HG02763 (cell line): Measurements from ENCODE around the gene SPAG17.

ENCODE experiments used
- ATAC-seq: cut with Tn5 transposase; IDR thresholded peaks from one replicate; pipeline ENCODE4 v1.9.1; 2021; ENCODE audit warnings: mild to moderate bottlenecking, moderate library complexity; ENCODE audit not compliant: unreplicated experiment

The SPAG17 gene

GRCh38 chr1:118185084-118185832, at the start of gene SPAG17:
Gene SPAG17, minus strand, starts transcription at chr1:118185228. Its CDS starts 71 bp downstream, at chr1:118185157.
- no peak for ATAC-seq

DNA sequence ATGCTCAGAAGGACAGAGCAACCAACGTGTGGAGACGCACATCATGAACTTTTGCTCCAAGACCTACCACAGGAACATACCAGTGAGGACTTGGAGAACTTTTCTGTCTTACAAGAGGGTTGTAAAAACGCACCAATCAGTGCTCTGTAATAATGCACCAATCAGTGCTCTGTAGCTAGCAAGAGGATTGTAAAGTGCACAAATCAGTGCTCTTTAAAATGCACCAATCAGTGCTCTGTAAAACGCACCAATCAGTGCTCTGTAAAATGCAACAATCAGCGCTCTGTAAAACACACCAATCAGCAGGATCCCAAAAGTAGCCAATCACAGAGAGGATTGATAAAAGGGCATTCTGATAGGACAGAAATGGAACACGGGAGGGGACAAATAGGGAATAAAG, 40.4 kb upstream of the SPAG17 start:
- no peak for ATAC-seq

- ATAC-seq = no peak
Observed at GRCh38 chr1:118223426-118223825, 38.4 kb upstream of the SPAG17 start.

GRCh38 chr1:118219438-118219837, 34.4 kb upstream of the SPAG17 start:
- no peak for ATAC-seq

- no peak for ATAC-seq
Observed at GRCh38 chr1:118217141-118217838, 32.3 kb upstream of the SPAG17 start.

DNA sequence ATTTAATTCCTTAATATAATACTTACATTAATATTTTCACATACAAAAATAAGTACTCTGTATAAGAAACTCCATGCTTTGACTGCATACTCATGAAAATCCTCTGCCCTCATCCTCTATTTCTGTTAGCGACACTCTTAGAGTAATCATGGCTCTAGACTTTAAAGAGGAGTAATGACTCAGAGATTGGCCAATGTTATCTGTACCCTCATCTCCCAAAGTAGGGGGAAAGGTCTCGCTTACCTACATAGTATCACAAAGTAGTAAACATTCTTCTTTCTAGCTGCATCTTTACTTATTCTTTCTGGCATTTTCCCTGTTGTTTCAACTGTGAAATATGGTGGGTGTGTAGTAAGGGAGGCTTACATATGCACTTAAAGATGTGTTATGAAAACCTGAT, 29.8 kb upstream of the SPAG17 start:
- ATAC-seq = no peak

- ATAC-seq = no peak
Observed at GRCh38 chr1:118210723-118211110, 25.7 kb upstream of the SPAG17 start.

DNA sequence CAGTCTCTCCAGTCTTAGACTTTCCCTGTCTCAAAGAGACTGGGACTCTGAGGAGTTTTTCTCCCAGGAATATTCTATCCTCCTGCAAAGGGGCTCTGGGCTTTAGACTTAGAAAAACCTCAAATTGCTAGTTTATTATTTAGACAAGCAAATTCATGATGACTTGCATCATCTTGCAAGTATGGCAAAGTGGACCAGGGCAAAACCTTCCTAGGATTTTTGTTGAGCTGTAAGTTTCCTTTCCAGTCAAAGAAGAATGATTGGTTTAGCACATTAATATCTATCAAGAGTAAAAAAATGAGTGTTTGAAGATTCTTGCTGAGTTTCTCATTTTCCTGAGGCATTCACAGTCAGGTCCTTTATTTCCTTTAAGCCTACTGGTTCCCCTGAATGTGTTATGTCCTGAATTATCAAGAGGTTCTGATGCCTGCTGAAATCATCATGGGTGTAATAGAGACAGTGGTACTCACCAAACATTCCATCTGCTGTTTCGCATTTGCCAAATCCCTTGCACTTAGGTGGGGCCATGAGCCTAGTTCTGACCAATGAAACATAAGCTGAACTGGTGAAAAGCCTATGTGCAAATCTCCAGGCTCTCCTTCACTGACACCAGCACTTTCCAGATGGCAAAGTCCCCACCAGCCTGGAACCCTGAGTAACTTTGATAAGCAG, 25.2 kb upstream of the SPAG17 start:
- no peak for ATAC-seq

GRCh38 chr1:118209648-118210047, 24.6 kb upstream of the SPAG17 start:
- no peak for ATAC-seq

GRCh38 chr1:118206966-118207365, 21.9 kb upstream of the SPAG17 start:
- ATAC-seq = no peak

DNA sequence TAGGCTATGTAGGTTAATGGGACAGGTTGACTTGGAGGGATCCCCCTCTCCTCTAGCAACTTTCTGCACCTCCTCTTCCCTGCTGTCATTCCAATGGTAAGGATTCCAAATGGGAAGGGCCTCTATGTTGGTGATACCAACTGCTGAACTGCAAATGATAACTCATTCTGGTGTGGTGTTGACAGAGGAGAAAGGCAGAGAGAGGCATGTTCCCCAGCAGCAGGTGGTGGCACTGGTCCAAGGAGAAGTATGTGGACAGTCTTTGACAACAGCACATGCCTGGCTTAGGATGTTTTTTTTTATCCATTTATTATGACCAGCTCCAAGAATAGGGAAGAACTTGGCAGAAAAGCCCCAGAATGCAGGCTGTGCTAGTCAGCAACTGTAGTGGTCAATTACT, 19.6 kb upstream of the SPAG17 start:
- ATAC-seq = no peak

DNA sequence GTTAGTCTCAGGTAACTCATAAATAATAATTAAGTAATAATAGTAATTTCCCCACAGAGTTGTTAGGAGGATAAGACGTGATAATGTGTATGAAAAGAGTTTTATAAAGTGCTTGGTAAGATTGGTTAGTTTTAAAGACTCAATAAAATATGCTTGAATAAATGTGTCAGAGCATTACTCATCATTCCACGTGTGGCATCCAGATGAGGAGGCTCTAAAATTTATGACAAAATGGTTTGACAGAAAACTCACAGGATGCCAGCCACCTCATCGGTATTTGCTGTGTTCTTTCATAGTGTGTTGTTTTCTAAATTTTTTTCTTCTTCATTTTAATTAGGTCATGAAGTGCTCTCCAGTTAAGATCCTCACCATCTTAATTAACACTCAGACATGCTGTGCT, 19.1 kb upstream of the SPAG17 start:
- no peak for ATAC-seq

DNA sequence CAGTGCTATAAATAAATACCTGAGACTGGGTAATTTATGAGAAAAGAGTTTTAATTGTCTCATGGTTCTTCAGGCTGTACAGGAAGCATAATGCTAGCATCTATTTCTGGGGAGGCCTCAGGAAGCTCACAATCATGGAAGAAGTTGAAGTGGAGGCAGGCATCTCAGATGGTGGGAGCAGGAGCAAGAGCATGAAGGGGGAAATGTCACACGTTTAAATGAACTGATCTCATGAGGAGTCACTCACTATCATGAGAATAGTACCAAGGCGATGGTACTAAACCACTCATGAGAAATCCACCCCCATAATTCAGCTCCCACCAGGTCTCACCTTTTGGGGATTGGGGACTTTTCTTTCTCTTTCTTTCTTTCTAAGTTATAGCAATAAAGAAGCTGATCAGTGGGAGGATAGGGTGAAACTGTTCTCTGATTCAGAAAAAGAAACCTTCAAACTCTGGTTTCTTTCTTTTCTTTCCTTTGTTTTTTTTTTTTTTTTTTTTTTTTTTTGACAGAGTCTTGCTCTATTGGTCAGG, 17.1 kb upstream of the SPAG17 start:
- no peak for ATAC-seq

DNA sequence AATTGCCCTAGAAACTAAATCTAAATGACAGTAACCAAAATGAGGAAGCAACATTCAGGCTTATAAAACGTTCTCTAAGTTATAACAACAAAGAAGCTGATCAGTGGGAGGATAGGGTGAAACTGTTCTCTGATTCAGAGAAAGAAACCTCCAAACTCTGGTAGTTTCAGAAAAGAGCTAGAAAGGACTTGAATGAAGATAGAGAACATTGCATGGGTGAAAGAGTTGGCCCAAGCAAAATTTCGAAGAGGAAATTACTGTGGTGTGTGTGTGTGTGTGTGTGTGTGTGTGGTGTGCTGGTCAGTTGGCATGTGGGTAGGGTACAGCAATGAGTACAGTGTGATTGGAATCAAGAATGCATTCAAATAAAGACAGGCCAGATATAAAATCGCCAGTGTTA, 16.5 kb upstream of the SPAG17 start:
- ATAC-seq = no peak

- no peak for ATAC-seq
Observed at GRCh38 chr1:118200836-118201235, 15.8 kb upstream of the SPAG17 start.

GRCh38 chr1:118190561-118190960, 5.5 kb upstream of the SPAG17 start:
- ATAC-seq = no peak

- no peak for ATAC-seq
Observed at GRCh38 chr1:118189564-118189963, 4.5 kb upstream of the SPAG17 start.

GRCh38 chr1:118188411-118188810, 3.4 kb upstream of the SPAG17 start:
- no peak for ATAC-seq

DNA sequence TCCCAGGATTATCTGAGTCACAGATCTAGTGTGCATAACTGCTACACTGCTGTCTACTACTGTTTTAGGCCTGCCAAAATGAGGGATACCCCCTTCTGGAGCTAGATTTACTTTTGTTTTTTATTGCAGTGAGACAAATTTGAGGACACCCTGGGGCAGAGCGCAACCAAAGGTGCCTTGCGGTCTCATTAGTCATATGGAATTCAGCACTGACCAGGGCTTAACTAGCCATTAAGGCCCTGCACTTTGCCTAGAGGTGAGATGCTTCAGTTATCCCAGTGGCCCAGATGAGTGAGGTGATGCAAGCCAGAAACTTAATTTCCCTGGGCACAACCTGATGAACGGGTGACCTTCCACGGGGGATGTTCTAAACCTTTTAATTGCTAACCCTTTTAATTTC, 998 bp upstream of the SPAG17 start:
- ATAC-seq = no peak

DNA sequence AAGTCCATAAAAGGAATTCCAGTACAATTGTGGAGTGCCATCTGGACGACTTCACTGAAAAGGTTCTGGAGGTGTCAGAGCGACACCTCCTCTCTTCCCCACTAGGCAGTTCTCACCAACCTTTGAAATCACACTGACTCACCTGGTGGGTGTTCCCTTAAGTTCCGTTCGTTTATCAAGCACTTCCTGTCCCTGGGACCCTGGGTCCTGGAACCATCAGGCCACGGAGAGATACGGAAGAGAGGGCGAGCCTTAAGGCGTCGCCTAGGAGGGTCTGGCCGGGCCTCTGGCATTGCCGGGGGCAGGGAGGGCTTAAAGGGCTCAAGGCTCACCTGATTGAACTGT, 317 bp downstream of the SPAG17 start:
- no peak for ATAC-seq

GRCh38 chr1:118183586-118183985, 1.4 kb downstream of the SPAG17 start:
- ATAC-seq = no peak

GRCh38 chr1:118177998-118178397, 7.0 kb downstream of the SPAG17 start:
- no peak for ATAC-seq
